GM19240 (cell line): Measurements from ENCODE around the gene VANGL2.
"Not testable (repeated sequence)": the region's sequence is repeated elsewhere in the genome, so short reads cannot be mapped to it uniquely, and the experiment has no call there.

Source experiments
- DNase-seq: peaks from one replicate; pipeline ENCODE4 v3.0.0; 2011; ENCODE audit warnings: low spot score; ENCODE audit not compliant: insufficient read length

The VANGL2 gene

DNA sequence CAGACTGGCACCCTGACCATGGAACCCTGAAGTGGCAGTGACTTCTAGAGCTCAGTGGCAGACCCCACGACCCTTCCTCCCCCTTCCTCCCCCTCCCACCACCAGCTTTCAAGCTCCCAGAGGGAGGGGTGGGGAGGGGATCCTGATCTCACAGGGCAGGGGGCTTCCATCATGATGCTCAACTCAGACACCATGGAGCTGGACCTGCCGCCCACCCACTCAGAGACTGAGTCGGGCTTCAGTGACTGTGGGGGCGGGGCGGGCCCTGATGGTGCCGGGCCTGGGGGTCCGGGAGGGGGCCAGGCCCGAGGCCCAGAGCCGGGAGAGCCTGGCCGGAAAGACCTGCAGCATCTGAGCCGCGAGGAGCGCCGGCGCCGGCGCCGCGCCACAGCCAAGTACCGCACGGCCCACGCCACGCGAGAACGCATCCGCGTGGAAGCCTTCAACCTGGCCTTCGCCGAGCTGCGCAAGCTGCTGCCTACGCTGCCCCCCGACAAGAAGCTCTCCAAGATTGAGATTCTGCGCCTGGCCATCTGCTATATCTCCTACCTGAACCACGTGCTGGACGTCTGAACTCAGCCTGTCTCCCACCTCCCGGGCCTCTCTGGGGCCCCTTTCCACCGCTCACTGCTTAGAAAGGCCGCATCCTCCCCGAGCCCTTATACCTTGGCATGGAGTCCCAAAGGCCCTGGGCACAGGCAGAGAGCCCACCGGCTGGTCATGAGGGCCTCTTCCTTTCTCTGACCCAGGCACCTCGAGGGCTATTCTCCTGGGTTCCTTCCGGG lies 29.6 kb upstream of the VANGL2 start:
- no peak for DNase-seq

DNA sequence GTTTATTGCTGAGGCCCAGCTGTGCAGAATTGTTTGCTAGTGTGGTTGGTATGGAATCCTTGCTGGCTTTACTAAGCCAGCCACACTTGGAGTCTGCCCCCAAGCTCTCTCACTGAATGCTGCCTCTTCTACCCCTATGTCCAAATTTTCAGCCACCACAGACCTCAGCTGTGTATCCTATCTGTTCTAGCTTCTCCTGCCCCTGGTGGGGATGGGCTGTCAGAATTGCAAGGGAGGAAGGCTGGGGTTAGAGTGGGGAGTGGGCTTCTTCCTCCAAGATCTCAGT lies 29.1 kb upstream of the VANGL2 start:
- DNase-seq = no peak

DNA sequence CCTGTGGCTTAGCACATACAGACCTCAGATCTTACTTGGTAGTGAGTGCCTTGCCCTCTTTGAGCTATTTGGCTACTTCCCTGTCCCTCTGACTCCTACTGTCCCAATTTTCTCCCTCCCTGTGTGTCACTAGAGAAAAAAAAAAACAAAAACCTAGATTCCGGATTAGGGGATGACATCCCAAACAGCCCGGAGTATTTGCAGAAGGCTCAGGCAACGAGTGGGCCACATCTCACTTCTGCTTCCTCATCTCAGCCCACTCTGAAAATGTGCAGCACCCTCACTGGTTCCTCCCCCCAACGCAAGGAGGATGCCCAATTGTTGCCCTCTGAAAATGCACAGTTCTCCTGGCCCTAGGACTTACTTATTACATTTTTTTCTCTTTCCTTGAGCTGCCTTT lies 28.6 kb upstream of the VANGL2 start:
- no peak for DNase-seq

DNA sequence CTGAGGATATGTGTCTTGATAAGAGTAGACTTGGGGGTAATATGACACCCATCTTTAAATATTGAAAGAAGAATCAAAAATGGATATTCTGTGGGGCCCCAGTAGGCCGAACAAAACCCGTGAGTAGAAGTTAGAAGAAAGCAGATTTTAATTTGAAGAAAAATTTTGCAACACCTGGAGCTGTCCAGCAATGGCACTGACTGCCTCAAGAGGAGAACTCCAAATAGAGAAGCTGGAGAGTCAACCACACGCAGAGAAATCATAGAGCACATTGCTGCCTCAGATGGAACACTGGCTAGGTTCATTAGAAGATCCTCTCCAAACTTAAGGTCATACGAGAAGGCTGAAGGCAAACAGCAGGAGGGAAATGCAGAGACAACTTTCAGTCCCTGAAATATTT lies 26.7 kb upstream of the VANGL2 start:
- no peak for DNase-seq

DNA sequence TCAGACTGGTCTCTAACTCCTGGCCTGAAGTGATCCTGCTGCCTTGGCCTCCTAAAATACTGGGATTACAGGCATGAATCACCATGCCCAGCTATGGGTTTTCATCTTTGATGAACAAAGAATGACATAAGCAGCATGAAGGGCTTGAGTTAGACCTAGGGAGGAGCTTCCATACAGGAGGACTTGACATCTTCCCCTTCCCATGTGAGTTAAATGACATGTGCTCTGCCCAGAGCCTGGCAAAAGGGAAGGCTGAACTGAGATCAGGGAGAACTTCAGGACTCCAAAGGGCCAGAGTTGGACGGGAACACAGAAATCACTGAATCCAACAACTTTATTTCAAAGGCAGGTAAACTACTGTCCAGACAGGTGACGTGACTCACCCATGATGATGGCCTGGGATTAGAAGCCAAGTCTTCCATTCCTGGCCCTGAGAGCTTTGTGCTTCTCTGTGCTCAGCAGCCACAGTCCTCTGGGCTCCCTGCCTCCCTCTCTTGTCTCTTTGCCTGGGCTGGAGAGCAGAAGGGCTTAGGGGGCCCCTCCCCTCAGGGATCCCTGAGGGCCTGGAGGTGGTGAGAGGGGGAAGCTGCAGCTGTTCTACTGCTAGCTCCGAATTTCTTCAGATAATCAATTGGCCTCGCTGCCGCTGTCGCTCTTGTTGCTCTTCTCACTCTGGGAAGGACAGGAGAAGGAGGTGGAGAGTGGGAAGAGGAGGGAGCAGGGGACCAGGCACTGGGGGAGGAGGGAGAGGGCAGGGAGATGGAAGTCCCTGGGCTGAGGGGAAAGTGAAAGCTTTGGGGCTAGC lies 25.9 kb upstream of the VANGL2 start:
- no peak for DNase-seq

DNA sequence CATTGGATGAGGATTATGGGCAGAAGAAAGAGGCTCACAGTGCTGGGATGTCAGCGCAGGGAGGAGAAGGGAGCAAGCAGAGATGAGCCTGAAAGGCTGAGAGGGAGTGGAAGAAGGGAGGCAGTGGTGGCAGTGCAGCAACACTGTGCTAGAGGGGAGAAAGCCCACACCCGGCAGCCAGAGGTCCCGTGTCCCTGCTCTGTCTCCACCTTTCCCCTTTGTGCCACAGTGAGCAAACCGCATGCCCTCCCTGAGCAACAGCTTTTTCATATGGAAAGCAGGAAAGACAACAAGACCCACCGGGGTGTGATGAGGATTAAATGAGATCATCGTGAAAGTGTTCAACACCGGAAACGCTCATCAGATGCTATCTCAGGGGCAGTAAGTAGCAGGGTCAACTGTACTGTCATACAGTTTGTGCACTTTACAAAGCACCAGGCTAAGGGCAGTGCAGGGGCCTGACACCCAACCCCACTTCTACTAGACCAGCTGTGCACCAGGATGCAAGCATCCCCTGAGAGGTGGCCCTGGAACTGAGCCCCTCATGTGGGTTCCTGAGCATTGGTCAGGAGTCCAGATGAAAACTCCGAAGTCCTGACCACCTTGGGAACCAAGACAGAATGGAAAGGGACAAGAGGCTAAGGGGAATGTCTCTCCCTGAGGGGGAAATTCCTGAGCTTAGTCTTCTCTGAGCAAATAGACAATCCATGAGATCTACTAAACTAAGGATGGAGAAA lies 24.4 kb upstream of the VANGL2 start:
- no peak for DNase-seq

DNA sequence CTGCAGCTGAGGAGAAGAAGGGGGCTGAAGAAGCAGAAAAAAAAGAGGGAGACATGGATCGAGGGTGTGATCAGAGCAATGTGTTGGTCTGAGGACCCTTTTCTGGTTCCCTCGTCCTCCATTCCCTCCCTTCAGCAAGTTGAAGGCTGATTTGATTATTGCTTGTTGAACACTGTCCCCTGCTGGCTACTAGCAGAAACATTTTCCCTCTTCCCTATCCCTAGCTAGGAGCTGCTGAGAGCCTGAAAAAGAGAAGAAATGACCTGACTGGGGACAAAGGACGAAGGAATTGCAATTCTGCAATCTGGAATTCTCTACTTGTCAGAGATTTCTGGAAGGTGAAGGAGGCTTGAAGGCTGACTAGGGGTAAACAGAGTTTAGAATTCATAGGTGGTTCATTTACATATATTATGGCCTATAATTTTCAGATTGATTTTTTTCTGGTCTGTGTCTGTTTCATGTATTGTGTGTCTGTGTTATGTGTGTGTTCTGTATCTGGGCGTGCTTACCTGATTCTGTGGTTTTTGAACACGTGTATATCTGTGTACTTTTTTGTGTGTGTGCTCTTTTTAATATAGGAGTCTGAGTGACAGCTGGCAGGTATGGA lies 23.7 kb upstream of the VANGL2 start:
- DNase-seq = peak; percentile 59

DNA sequence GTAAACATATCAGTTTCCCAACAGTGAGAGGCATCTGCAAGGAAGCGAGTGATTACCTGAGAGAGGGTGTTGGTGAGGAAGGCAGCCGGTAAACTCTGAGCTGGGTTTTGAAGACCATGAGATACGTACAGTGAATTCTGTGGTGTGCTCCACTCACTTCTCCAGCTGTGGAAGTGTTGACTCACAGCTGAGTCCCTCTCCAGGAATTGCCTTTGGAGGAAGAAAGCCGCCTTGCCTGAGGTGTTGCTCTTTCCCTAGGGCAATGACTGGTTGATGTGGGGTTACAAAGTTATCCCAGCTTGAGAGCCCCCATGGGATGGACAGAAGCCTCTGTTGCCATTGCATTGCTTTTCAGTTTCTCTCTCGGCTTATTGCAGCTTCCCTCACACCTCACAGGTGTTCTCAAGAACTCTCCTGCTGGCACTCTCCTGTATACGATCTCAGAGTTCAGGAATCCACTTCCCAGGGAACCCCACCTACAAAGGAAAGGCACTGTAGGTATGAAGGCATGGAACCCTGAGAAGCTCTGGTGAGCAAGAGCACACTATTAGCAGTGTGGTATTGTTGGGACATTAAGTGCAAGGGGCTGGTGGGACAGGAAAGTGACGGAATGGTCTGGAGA lies 22.7 kb upstream of the VANGL2 start:
- DNase-seq = no peak

DNA sequence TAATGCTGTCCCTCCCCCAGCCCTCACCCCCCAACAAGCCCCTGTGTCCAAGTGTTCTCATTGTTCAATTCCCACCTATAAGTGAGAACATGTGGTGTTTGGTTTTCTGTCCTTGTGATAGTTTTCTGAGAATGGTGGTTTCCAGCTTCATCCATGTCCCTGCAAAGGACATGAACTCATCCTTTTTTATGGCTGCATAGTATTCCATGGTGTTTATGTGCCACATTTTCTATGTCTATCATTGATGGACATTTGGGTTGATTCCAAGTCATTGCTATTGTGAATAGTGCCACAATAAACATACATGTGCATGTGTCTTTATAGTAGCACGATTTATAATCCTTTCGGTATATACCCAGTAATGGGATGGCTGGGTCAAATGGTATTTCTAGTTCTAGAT lies 15.6 kb upstream of the VANGL2 start:
- not testable (repeated sequence) for DNase-seq

DNA sequence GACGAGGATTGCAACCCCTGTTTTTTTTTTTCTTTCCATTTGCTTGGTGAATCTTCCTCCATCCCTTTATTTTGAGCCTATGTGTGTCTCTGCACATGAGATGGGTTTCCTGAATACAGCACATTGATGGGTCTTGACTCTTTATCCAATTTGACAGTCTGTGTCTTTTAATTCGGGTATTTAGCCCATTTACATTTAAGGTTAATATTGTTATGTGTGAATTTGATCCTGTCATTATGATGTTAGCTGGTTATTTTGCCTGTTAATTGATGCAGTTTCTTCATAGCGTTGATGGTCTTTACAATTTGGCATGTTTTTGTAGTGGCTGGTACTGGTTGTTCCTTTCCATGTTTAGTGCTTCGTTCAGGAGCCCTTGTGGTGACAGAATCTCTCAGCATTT lies 12.0 kb upstream of the VANGL2 start:
- DNase-seq = not testable (repeated sequence)

DNA sequence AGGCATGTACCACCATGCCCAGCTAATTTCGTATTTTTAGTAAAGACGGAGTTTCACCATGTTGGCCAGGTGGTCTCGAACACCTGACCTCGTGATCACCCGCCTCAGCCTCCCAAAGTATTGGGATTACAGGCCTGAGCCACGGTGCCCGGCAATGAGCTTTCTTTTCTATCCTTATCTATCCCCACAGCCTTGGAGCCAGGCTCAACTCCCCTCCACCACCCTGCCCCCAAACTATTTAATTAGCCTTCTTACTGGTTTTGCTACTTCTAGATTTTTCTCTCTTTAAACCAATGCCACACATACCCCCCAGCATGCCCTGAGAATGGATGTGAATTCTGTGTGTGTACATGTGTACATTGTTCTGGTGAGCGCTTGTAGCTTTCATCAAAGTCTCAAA lies 5.7 kb upstream of the VANGL2 start:
- no peak for DNase-seq

DNA sequence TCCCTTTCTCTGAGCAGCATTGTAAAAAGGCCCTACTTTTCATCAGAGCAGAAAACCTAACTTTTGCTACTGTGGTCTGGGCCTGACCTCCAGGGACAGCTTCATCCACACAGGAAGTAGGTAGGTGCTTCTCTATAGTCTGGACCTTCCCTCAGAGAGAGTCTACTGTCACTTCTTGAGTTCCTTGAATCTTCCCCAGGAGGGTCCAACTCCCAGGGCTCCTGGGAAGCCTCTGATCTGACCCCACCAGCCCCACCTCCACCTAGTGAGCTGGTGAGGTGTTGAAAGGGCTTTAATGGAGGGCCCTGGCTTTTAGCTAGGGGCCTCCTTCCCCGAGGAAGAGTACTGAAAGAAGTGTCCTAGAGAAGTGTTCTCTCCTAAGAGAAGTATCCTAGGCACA lies 2.7 kb upstream of the VANGL2 start:
- no peak for DNase-seq

DNA sequence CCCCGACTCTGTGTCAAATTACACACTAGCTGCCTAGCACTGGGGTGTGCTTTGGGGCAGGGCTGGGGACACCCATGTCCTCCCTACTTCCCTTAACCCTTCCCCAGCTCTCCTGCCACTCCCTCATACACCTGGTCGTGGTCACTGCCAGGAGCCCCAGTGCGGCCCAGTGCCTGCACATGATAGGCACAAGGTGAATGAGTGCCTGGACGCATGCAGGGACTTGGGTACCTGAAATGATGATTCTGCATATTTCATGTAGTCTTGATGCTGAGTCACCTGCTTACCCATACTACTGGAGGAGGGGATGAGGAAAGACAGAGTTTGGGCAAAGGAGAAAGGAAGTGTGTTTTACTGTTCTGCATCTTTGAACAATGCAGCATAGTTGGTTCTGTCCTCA lies 1.5 kb upstream of the VANGL2 start:
- no peak for DNase-seq

DNA sequence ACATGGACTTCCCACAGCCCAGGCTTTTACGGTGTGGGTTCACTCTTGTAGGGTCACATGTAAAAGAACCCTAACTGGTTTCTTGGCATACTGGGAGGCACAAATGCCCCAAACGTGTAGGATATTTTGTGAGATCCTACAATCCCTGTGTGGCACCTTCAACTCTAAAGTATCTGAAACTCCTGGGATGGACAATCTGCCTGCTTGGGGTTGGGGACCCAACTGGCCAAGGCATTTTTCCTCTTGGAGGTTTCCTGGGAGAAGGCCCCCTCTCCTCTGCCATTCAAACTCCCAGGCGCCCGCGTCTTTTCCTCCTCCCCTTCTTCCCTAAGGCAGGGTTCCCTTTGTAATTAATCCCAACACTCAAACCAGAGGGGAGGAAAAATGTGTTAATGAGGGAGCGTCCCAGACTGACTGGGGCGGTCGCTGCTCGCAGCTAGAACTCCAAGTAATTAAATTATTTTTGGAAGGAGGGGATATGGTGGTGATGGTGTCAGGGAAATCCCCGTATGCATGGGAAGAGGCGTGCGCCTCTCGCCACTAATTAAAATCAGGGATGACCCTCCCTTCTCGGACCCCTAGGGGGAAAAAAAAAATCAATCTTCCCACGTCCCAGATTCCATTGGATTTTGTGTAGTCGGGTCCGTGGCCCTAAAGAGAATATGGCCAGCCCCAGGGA lies 681 bp upstream of the VANGL2 start:
- no peak for DNase-seq

DNA sequence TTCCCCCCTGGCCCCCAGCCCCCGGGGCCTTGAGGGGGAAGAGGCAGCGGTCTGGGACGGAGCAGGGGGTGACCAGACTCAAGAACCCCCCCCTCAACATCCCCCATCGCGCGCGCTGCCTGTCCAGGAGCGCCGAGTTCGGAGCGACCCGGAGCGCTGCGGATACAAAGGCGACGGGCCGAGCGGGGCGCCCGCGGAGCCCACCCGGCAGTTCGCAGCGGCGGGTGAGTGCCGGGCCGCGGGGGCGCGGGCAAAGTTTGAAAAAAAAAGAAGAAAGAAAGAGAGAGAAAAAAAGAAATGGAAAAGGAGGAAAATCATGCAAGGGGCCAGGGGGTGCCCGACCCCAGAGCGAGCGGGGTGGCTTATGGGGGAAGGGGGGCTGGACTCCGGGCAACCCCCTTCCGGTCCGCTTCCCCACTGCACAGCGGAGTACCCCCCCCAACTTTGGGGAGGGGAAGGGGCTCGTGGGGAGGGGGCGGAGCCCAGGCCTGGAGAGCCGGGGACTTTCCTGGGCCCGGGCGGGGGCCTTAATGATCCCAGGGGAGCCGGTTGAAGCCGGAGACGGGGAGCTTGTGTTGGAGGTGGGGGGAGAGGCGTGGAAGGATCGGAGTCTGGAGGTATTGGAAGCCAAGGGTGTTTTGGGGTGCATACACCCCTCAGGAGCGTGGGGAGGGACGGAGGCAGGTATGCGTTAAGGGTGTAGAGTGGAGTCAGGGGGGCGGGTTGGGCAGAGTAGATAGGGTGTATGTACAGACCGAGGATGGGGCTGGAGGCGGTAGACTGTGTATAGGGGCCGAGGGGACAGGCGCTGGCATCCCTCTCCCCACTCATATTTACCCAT lies 502 bp downstream of the VANGL2 start:
- DNase-seq = no peak

DNA sequence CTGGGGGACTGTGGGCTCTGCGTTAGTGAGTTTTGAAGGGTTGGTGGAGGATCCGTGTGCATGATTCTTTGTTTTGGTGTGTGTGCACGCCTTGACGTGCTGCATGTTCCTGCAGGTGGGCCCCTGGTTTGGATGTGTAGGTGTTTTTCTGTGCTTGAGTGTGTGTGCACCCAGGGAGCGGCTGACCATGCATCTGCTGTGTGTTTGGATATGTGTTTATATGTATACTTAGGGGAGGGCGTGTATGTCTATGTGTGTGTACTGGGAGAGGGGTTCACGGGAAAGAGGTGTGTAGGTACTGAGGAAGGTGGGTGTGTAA lies 1.1 kb downstream of the VANGL2 start:
- DNase-seq = no peak

DNA sequence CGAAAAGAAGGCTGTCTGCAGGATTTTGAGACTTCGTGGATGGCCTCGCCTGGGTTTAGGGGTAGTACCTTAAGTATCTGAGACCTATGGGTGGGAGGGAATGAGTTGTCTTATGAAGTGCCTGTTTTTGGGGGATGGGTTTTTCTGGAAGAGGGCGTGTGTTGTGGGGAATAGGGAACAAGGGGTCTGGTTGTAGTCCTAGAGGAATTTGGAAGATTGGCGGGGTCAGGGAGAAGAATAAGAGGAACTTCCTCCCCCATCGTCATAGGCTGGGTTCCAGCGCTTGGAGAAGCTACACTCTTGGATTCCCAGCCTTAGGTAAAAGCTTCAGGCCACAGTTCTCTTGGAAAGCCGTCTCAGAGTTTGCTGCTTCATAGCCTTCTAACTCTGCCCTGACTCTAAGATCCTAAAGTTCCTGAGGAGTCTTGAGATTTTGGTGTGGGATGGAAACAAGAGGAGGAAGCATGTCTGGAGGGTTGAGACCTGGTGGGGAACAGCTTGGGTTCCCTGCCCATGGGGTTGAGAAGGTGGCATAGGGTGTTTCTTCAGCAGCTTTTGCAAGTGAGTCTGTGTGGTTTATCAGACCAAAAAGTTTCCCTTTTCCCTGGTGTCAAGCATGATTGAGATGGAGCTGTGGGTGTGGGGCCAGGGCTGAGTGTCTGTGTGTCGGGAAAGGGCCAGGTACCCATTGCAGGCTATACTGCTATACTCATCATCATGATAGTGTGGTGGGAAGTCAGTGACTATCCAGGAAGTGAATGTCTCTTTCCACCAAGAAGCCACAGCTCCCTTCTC lies 1.8 kb downstream of the VANGL2 start:
- no peak for DNase-seq

DNA sequence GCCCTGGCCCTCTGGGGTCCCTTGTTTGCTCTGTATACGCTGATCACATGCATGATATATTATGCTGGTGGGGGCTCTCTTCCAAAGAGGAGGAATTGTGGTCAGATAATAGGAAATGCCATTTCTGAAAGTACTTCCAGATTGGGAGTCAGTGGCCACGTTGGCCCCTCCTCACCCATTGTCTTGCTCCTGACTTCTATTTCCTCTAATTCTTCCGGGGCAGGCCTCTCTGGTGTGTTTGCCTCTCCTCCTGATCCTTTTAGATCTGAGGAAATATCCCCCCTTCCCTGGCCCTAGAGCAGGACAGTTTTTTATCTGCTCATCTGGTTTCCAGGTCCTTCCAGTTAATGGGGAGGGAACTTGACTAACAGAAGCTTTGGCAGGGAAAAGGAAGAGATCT lies 2.9 kb downstream of the VANGL2 start:
- no peak for DNase-seq

DNA sequence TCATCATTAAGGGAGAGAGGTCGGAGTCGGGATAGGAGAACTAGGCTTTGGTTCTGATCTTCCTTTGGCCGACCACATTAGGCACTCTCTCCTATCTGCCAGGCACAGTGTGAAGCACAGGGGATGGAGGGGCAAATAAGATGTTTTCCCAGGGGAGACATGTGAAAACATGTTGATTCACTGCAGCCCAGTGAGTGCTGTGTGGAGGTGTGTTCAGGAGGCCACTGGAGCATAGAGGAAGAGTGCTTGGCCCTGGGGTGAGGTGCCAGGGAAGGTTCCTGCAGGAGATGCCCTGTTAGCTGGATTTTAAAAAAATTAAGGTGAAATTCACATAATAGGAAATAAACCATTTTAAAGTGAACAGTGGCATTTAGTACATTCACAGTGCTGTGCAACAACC lies 3.7 kb downstream of the VANGL2 start:
- DNase-seq = no peak
